MM.1S (cell line): ENCODE data around the gene NFKBIA.

Experiments used
- CTCF ChIP-seq: fragments of 300-600 bp; sonication (generic); IDR thresholded peaks from 2 replicates; pipeline ENCODE4 v1.5.1; 2016; ENCODE audit warnings: antibody characterized with exemption, low read length, mixed read lengths
- EZH2 ChIP-seq: fragments of 300-600 bp; sonication (generic); optimal IDR thresholded peaks from 2 replicates; pipeline ENCODE3; 2017; ENCODE audit warnings: low read depth, mild to moderate bottlenecking, antibody characterized with exemption, low read length, mixed read lengths
- EZH2phosphoT487 ChIP-seq: fragments of 300-600 bp; sonication (generic); IDR thresholded peaks from 2 replicates; pipeline ENCODE4 v1.6.1; 2018; ENCODE audit warnings: antibody characterized with exemption, low read length

- TF ChIP-seq CTCF (no peak), EZH2 (no peak), EZH2phosphoT487 (no peak)
Measured at GRCh38 chr14:35370969-35371368, 33.6 kb downstream of the NFKBIA start.
